HG02610 (cell line): ENCODE results near the gene DAGLB.
"Not testable (repeated sequence)": the region's sequence is repeated elsewhere in the genome, so short reads cannot be mapped to it uniquely, and the experiment has no call there.

ENCODE experiments used
- ATAC-seq: cut with Tn5 transposase; IDR thresholded peaks from one replicate; pipeline ENCODE4 v1.9.1; 2021; ENCODE audit warnings: mild to moderate bottlenecking, moderate library complexity; ENCODE audit not compliant: unreplicated experiment

The DAGLB gene

DNA sequence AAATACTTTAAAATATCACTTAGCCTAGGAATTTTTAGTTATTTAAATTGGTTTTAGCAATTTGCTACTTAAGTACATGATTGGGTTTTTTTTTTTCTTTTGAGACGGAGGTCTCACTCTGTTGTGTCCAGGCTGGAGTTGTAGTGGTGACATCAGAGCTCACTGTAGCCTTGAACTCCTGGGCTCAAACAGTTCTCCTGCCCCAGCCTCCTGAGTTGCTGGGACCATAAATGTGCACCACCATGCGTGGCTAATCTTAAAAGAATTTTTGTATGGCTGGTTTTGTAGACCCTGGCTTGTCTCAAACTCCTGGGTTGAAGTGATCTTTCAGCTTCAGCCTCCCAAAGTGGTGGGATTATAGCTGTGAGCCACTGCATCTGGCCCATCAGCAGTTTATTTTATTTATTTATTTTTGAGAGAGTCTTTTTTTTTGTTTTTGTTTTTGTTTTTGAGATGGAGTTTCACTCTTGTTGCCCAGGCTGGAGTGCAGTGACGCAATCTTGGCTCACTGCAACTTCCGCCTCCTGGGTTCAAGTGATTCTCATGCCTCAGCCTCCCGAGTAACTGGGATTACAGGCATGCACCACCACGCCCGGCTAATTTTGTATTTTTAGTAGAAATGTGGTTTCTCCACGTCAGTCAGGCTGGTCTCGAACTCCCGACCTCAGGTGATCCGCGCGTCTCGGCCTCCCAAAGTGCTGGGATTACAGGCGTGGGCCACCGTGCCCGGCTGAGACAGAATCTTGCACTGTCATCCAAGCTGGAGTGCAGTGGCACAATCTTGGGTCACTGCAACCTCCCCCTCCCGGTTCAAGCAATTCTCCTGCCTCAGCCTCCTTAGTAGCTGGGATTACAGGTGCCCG lies 47.3 kb downstream of the DAGLB start:
- ATAC-seq, result not testable (repeated sequence)

DNA sequence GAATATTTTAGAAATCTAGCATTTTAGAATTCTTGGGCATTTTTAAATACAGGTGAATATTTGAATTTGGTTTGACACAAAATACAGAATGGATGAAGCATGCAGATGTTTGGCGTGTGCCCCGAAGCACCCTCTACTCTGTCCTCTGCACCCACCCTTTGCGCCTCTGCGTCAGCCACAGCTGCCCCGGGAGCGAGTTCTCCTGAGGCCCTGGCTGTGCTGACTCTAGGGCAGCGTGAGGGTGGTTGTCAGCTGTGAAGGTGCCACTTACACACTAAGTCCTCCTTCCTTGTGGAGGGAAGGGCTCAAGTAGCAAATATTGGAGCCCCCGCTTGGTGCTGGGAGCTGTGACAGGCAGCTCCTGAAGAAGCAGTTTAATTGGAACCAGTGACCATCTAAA lies 48.4 kb downstream of the DAGLB start:
- ATAC-seq, result no peak

DNA sequence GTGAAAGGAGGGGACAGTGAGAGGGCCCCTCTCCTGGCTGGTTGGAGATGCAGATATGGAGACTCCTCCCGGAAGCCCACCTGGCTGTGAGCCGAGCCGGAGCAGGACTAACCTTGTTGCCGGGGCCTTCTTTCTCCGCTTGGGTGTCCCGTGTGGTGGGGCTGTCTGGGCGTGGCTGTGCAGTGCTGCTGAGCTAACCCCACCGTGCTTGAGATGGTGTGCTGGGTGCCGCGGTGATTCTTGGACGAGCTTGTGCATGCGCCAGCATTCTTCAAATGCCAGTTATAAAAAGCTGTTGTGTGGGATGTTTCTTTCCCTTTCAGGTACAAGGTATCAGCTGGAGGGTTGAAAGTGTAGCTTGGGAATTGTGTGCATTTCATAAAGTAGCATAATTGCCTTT lies 48.8 kb downstream of the DAGLB start:
- no peak for ATAC-seq

DNA sequence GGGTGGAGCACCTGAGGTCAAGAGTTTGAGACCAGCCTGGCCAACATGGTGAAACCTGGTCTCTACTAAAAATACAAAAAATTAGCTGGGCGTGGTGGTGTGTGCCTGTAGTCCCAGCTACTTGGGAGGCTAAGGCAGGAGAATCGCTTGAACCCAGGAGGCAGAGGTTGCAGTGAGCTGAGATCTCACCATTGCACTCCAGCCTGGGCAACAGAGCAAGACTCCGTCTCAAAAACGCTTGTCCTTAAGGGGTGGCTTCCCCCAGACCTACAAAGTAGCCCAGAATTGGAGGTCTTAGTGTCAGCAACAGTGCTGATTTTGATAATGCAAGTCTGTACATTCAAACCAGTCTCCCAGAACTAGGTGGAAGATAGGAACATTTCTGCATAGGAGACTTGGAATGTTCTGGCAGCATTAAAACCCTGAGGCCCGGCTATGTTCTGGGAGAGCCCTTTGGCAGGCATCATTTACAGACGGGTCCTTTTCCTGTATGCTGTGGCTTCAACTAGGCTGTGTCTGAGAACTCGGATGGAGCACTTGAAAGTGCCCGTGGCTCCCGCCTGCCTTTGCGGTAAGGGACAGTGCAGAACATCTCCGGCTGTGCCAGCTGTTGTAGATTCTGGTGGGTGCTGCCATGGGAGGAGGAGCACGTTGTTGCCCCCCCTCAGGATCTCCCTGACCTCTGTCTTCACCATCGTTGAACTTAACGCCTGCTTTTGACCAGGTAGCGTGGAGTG lies 49.8 kb downstream of the DAGLB start:
- ATAC-seq, result not testable (repeated sequence)

DNA sequence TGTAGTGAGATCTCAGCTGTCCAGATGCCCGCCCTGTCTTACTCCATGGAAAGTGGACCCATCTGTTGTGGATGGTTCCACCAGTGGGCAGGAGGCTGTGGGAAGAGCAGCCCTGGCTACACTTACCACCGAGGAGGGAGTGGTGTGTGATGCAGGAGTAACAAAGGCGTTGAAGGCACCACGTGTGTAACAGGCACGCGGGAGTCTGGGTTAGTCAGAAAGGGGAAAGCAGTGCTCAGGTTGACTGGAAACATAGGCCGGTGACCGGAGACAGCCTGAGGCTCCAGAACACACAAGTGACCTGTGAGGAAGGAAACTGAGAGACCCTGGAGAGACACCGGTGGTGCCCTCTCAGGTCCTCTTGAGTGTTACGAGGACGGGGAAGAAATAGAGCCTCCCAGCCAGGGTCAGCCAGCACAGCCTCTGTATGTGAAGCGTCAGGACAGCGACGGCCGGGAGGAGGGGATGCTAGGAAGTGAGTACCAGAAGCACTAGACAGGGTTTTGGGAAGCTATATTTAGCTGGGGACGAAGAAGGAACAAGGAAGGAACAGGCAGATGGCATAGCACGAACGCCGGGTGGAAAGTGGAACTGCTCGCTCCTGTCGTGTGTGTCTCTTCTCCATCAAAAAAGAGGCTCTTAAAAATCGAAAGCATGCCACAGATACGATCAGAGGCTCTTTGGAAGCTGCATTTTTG lies 51.7 kb downstream of the DAGLB start:
- peak; percentile 40 for ATAC-seq

DNA sequence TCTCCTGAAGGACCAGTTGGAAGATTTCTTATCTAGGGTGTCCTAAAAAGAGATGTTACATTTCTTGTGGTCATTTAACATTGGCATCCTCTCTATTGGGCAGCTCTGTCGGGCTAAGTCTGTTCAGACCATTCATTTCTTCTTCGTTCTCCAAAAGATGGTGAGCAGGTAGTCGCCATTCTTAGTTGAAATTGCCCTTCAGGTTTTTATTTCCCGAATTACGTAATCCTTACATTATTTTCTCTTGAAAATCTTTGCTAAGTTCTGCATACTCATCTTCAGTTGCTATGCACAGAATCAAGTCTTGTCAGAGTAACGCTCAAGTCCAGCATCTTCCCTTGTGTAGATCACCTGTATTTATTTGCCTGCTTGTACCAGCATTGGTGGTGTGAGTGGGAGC lies 53.6 kb downstream of the DAGLB start:
- no peak for ATAC-seq

DNA sequence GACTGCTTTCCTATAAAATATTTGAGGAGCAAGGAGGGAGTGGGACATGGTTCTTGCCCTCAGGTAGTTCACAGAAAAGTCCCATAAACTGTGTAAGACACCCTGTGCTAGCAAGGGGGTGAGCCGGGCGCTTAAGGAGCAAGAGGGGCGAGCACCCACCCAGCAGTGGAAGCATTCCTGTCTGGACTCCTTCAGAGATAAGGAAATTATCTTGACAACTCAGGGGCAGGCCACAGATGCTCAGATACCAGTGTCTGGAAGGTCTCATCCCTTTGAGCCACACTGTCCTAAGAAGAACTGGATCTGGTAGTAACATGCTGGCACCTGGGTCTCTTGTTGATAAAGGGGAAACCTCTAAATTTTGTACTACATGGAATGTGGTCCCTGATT lies 54.1 kb downstream of the DAGLB start:
- ATAC-seq, result no peak

DNA sequence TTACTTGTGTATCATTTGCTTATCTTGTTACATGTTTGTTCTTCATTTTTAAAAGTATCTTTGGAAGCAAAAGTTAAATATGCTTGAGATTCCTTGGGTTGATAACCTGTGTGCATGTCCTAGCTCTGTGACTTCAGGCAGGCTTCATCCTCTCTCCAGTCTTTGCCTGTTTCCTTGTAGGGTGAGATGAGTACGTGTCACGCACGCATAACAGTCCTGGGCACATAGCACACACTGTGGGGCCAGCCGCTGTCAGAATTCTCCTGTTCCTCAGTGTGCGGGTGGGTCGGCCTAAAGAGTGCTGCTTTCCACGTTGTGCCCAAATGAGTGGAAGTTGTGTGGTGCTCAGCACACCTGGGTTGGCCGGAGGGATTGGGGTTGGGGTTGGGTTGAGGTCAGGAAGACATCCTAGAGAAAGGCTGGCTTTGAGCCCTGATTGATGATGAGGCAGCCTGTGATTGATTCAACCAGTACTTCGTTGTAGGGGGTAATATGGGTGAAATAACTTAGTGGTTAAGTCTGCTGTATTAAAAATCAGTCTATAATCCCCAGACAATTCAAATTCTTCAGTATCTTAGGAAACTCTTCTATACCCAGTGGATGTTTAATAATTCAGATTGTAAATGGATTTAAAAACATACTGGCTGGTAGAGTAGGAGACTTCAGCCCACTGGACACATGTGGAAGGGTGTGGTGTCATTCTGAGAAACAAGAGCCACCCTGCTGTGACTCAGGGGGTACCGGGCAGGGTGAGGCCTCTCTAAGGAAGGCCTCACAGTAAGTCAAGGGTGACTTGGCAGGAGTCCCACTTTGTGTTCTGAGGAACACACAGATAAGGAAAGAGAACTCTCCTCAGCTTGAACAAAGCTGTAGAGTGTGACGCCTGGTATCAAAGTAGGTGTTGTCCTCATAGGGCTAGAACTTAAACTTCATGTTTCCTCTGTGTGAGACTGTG lies 54.8 kb downstream of the DAGLB start:
- ATAC-seq, result peak; percentile 54

DNA sequence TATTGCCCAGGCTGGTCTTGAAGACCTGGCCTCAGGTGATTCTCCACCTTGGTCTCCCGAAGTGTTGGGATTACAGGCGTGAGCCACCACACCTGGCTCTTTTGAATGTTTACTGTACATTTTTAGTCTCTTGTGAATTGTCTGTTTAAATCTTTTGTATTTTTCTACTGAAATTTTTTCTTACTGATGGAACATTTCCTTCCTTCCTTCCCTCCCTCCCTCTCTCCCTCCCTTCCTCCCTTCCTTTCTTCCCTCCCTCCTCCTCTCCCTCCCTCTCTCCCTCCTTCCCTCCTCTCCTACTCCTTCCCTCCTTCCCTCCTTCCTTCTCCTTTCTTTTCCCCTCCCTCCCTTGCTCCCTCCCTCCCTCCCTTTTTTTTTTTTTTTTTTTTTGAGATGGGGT lies 58.0 kb downstream of the DAGLB start:
- ATAC-seq, result no peak

DNA sequence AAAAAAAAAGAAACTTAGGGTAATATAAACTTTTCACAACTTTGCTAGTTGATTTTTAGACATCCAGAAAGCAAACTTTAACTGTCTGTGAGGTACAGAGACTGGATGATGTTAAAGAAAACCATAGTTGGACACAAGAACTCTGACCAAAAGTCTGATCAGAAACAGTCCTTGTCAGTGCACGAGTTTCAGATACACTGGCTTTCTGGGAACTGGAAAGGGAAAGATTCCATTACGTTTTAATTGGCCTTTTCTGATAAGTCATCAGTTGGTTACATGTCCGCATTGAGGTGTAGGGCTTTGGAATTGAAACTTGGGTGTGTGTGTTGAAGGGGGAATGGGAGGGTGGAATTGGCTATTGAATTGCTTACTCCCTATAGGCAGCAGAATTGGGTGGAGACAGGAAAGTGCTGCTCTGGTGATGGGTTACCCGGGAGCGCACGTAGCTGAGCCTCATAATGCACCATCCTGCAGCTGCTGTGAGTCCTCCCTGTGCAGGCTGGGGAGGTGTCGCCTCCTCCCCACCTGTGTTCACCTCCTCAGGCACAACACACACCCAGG lies 59.9 kb downstream of the DAGLB start:
- ATAC-seq, result no peak

DNA sequence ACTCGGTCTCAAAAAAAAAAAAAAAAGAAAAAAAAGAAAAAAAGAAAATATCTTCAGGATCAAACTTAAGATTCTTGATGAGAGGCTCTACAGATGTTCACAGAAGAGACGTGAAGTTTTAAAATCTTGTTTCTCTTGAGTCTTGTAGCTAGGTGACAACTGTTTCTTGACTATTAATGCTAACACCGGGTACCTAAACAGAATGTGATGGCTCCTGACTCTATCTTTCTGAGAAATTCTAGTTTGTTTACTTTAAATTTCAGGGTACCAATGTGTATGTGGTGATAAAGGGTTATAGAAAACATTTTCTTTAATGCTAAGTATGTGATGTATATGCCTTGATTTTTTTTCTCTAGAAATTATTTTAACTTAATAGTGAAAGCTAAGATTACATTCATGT lies 61.0 kb downstream of the DAGLB start:
- ATAC-seq, result no peak

DNA sequence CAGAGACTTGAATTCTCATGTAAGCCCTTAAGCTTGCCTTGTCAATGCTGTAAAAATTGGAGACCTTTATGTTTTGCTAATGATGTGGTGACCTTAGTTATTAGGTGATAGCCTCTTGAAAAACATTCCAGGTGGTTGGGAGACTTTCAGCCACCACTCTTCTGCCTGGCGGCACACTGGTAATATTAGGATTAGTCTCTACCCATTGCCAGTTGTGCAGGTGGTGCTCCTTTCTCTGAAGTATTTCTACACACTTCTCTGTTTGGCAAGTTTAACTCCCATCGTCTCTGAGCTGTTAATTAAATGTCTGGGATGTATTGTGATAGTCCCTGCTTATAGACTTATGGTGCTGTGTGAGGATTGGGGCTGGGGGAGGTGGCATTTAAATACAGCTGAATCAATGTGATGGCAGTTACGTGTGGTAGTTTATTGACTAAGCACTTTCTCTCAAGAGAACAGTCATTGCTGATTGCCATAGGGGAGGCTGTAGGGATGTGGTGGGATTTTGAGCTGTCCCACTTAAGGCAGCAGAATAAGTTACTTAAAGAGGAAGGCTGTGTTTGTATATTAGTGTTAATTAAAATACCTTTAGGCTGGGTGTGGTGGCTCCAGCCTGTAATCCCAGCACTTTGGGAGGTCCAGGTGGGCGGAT lies 61.7 kb downstream of the DAGLB start:
- ATAC-seq, result no peak

DNA sequence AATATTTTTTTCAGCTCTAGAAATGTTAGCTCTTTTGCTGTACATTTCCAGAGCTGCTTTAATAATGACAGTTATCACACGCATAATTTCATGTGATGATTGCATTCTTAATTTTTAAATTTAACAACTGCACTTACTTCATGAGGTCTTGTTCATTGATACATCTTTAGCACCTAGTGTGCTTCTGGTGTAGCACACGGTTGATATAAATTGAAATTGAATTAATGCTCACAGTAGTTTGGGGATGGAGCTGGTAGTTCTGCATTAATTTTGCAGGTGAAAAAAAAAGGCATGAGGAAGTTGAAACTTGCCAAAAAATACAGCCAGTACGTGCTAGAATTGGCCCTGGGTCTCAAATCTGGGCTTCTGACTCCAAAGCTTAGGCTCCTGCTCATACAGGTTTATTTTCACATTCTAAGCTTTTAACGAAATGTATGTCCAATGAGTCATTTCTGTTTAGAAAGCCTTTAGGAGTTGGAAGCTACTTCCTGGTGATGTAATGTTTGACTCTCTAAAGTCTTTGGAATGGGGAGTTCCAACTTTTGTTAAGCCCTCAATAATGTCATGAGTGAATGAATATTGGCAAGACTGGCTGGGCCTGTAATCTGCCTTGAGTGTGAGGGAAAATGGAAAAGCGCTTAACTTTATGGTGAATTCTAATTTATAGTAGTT lies 62.5 kb downstream of the DAGLB start:
- no peak for ATAC-seq

DNA sequence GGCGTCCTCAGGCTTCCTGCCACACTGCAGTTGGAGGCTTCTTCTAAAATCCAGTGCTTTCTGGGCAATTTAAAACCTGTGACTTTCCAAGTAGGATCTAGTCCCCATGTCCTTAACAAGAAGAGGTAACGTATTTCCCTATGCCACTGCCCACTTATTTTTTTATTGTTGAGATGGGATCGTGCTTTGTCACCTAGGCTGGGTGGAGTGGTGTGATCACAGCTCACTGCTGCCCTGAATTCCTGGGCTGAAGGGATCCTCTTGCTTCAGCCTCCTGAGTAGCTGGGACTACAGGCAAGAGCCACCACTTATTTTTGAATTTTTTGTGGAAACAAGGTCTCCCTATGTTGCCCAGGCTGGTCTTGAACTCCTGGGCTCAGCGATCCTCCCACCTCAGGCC lies 63.4 kb downstream of the DAGLB start:
- no peak for ATAC-seq

DNA sequence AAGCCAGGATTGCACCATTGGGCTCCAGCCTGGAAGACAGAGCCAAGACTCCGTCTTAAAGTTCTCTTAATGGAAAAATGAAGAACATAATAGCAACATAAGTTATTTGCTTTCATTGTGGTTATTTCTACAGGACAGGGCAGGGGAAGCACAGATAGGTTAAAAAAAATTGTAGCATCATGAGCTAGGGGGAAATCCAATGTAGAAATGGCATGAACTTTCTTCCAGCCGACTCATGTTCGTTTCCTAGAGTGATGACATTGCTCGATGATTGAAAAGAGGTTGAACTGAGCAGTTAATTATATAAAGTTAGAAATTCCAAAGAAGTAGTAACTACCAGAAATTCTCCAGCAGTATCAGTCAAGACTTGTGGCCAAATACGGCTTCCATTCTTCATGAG lies 64.9 kb downstream of the DAGLB start:
- no peak for ATAC-seq

DNA sequence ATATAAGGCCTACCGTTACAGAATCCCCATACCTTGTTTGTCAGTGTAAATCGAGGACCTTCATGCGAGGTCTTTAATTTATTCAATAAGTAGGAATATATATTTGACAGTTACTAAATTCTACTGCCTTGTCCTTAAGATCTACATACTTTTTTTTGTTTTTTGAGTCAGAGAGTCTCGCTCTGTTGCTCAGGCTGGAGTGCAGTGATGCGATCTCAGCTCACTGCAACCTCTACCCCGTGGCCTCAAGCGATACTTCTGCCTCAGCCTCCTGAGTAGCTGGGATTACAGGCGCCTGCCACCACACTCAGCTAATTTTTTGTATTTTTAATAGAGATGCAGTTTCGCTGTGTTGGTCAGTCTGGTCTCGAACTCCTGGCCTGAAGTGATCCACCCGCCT lies 65.9 kb downstream of the DAGLB start:
- not testable (repeated sequence) for ATAC-seq

DNA sequence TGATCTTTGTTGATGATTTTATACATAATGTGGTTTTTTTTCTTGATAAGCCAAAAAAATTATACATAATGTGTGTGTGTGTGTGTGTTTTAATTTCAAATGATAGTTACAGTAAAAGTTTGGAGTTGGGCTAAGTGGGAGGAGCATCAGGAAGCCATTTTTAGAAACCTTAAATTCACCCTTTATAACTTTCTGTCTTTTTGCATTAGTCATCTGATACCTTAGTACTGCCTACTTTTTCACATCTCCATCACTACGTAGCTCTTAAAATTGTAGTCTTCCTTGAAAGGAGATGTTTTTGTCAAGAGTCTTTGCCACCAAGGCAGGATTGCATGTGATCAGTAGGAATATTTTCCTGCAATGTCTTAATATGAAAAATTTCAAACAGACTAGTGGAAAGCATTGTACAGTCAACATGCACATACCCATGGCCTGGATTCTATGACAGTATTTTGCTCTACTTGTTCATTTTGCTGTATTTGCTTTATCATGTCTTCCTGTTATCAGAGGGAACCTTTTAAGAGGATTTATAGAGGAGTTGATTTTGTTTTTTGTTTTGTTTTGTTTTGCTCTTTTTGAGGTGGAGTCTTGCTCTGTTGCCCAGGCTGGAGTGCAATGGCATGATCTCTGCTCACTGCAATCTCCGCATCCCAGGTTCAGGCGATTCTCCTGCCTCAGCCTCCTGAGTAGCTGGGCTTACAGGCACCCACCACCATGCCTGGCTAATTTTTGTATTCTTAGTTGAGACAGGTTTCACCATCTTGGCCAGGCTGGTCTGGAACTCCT lies 67.3 kb downstream of the DAGLB start:
- no peak for ATAC-seq

DNA sequence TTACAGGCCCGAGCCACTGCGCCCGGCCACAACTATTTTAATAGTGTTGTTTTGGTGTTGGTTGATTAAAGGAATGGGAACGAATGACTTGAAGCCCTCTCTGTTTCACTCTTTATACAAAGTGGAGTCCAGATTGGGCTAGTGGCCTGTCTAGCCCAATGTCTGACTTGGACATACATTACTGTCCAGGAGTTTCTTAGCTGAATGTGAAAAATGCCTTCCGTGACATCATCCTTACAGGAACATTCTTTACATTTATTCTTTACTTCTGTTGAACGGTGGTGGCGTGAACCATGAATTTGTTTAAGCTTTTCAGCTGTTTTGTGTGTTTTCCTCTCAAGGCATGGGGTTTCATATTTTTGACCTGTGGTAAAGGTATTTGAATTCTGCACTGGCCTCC lies 67.9 kb downstream of the DAGLB start:
- no peak for ATAC-seq
